Measurements from ENCODE around the gene CFAP45.

- TF ChIP-seq POLR2A (IDR thresholded peaks at IDR 0.05) (no peak), EP300 (IDR thresholded peaks at IDR 0.05; ENCODE audit: low read depth) (no peak), CTCF (IDR thresholded peaks at IDR 0.05) (no peak)
Observed at GRCh38 chr1:159825564-159825963, 74.4 kb downstream of the CFAP45 start.
